Measurements from ENCODE around the gene INPP1.

The INPP1 gene

DNA sequence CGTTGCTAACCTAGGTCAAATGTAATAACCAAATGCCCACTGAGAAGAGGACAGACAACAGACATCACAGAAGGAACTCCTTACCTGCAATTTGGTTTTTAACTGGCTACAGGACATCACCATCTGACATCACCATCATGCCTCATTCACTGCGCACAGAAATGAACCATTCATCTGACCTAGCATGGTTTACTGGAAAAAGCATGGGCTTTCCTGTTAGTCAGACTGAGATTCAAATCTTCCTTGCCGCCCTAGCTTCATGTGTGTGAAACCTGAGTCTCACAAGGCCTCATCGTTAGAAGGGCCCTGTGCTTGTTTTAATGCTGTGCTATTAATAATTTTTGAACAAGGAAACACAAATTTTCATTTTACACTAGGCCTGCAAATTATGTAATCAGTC, 22.7 kb upstream of the INPP1 start:
- no peak for DNase-seq (ENCODE audit: low read depth)

DNA sequence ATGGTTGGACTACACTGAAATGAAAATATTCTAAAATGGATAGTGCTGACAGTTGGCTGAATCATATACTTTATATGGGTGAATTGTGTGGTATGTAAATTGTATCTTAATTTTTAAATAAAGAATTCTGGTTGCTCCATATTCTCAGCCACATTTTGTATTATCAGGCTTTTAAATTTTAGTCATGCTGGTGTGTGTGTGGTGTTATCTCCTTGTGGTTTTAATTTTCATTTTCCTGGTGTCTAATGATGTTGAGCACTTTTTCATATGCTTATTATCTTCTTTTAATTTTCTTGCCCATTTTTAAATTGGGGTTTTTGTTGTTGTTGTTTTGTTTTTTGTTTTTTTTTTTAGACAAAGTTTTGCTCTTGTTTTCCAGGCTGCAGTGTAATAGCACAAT, 20.0 kb upstream of the INPP1 start:
- no peak for DNase-seq (ENCODE audit: low read depth)
- TF ChIP-seq, protein P1, sequence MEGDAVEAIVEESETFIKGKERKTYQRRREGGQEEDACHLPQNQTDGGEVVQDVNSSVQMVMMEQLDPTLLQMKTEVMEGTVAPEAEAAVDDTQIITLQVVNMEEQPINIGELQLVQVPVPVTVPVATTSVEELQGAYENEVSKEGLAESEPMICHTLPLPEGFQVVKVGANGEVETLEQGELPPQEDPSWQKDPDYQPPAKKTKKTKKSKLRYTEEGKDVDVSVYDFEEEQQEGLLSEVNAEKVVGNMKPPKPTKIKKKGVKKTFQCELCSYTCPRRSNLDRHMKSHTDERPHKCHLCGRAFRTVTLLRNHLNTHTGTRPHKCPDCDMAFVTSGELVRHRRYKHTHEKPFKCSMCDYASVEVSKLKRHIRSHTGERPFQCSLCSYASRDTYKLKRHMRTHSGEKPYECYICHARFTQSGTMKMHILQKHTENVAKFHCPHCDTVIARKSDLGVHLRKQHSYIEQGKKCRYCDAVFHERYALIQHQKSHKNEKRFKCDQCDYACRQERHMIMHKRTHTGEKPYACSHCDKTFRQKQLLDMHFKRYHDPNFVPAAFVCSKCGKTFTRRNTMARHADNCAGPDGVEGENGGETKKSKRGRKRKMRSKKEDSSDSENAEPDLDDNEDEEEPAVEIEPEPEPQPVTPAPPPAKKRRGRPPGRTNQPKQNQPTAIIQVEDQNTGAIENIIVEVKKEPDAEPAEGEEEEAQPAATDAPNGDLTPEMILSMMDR (IDR thresholded peaks at IDR 0.05; ENCODE audit: low read length, missing control alignments): no peak

More for the DNA sequence above, 22.7 kb upstream of the INPP1 start:
- TF ChIP-seq, protein P1 (IDR thresholded peaks at IDR 0.05; ENCODE audit: low read length, missing control alignments): no peak
- no peak overlapping the region for H3K4me3 ChIP-seq (replicated peaks; ENCODE audit: low read depth, low read length)

DNA sequence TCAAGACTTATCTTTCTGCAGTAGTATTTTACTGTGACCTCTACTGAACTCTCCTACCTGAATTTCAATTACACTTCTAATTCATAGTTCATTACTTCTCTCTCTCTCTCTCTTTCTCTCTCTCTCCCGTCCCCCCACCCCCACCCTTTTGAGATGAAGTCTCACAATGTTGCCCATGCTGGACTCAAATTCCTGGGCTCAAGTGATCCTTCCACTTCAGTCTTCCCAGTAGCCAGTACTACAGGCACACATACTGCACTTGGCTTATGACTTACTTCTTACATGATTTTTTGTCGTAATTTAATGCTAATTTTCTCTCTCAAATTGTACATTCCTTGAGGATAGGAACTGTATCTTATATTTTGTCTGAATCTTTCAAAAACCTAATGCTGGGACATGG, 17.8 kb upstream of the INPP1 start:
- no peak for DNase-seq (ENCODE audit: low read depth)
- TF ChIP-seq, protein P1 (IDR thresholded peaks at IDR 0.05; ENCODE audit: low read length, missing control alignments): no peak
- H3K4me3 ChIP-seq (replicated peaks; ENCODE audit: low read depth, low read length): no peak overlapping the region

More for the DNA sequence above, 20.0 kb upstream of the INPP1 start:
- no peak overlapping the region for H3K4me3 ChIP-seq (replicated peaks; ENCODE audit: low read depth, low read length)

DNA sequence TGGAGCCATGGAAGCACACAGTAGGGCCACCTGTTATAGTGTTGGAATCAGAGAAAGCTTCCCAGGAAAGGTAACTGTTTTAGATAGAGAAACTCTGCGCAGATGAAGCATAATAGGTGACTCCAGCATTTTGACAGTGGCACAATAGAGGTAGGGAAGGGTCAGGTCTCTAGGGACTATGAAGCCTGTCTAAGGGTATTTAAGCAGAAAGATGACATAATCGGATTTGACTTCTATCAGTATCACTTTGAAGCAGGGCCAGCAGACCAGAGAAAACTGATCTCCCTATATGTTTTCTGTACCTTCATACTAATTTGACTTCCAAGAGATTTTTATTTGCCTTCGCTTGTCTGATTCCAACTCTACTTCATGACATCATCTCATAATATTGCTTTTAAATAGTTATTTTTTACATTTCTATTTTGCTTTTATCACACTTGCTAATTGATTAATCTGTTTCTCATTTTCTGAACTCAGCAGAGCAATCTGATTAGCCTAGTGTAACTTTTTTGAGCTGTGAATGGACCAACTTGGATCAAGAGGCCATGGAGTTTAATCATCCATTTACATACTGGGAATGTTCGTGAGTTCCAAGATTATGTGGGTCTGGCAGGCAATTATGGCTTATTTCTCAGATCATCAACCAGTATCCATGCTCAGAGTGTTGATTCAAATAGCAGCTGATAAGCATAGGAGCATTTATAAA, 15.4 kb upstream of the INPP1 start:
- H3K4me3 ChIP-seq (replicated peaks; ENCODE audit: low read depth, low read length): no peak overlapping the region
- TF ChIP-seq, protein P1 (IDR thresholded peaks at IDR 0.05; ENCODE audit: low read length, missing control alignments): no peak
- DNase-seq (ENCODE audit: low read depth): no peak

DNA sequence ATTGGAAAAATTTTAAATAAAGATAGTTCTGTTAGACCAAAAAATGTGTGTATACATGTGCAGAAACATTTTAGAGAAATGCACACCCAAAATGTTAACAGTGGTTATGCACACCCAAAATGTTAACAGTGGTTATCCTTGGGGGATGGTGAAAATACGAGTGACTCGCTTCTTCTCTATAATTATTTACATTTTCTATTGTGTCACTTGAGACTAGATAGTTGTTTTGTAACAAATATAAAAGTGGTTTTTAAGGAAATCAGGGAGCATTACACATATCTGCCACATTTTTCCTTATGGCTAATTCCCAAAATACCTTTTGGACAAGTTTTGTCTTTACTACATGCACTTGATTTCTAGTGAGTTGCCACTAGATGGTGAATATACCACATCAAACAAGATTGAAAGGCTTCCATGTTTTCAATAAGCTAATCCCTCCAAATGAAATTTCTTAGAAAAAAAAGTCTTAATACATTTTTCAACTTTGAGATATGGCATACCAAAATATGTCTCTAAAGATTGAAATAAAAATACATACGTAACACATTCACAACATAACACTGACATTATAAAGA, 14.7 kb upstream of the INPP1 start:
- DNase-seq (ENCODE audit: low read depth): peak; percentile 49
- no peak overlapping the region for H3K4me3 ChIP-seq (replicated peaks; ENCODE audit: low read depth, low read length)
- TF ChIP-seq, protein P1 (IDR thresholded peaks at IDR 0.05; ENCODE audit: low read length, missing control alignments): peak; percentile 33

DNA sequence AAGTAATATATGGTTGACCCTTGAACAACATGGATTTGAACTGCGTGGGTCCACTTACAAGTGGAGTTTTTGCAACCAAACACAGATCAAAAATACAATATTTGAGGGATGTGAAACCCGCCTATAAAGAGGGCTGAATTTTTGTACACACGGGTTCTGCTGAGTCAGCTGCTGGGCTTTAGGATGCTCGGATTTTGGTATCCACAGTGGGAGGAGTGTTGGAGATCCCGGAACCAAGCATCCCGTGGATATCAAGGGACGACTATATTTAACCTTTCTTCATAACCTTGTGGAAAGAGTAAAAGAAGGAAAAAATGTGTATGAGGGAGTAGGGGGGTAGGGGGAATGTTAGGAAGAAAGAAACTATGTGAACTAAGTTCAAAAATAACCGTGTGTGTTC, 10.0 kb upstream of the INPP1 start:
- no peak for DNase-seq (ENCODE audit: low read depth)
- H3K4me3 ChIP-seq (replicated peaks; ENCODE audit: low read depth, low read length): no peak overlapping the region
- TF ChIP-seq, protein P1 (IDR thresholded peaks at IDR 0.05; ENCODE audit: low read length, missing control alignments): no peak

DNA sequence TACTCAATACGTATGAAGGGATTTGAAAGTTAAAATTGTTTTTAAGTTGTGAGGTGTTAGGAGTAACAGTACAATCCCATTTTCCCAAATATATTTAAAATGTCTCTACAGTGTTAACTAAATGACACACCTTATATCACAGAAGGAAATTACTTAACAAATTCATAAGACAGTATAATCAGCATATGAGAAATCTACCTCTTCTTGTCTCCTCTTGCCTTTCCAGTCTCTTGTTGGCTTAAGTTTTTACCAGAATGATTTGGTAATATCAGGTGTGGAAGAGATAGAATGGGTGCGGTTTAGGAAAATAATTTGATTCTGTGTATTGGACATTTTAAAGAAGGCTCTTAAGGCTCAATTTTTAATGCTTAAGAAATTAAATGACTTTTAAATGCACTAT, 9.5 kb upstream of the INPP1 start:
- DNase-seq (ENCODE audit: low read depth): no peak
- H3K4me3 ChIP-seq (replicated peaks; ENCODE audit: low read depth, low read length): no peak overlapping the region
- TF ChIP-seq, protein P1 (IDR thresholded peaks at IDR 0.05; ENCODE audit: low read length, missing control alignments): no peak

All from fibroblast of pulmonary artery (primary cell).